ENCODE results near the gene CDX1.

- TF ChIP-seq EZH2phosphoT487 (conservative IDR thresholded peaks at IDR 0.05; ENCODE audit: low read length) (no peak), CTCF (IDR thresholded peaks at IDR 0.05; ENCODE audit: insufficient read depth, low read length, poor library complexity, severe bottlenecking) (no peak)
Measured at GRCh38 chr5:150178262-150178661, 11.7 kb downstream of the CDX1 start.

Data from SU-DHL-6 (cell line).